ENCODE data around the gene C3orf52. TPM values are rescaled to one million over a fixed set of nuclear protein-coding genes. Genes with fewer than 3 reads are reported as not detected.

Gene C3orf52
- total RNA-seq, 2 donors from 2014 or later, result 8.8 to 19.6 TPM

GRCh38 chr3:112143251-112143650 is 57.1 kb downstream of the C3orf52 start:
- Histone ChIP-seq H3K9me3 (peaks cover 3% of the 10 kb centered on the region), H3K4me3 (no peak overlapping the region), H3K36me3 (no peaks in the 10 kb centered on the region), H3K27ac (no peak overlapping the region), H3K4me1 (ENCODE audit: control insufficient read depth in 1 of 2, low read depth in 2 of 2) (no peaks in the 10 kb centered on the region), H3K27me3 (replicated peaks; ENCODE audit: insufficient read depth) (no peaks in the 10 kb centered on the region)
- DNase-seq (ENCODE audit: low spot score) (no peak), ATAC-seq (ENCODE audit: insufficient number of reproducible peaks, low FRiP score, low read depth) (no peak)
- TF ChIP-seq CTCF (IDR thresholded peaks at IDR 0.05), result no peak

GRCh38 chr3:112143689-112144088 is 57.5 kb downstream of the C3orf52 start:
- H3K27ac ChIP-seq, result no peak overlapping the region
- ATAC-seq (ENCODE audit: insufficient number of reproducible peaks, low FRiP score, low read depth) (no peak), DNase-seq (ENCODE audit: low spot score) (no peak)
- H3K4me1 ChIP-seq (ENCODE audit: control insufficient read depth in 1 of 2, low read depth in 2 of 2), result no peaks in the 10 kb centered on the region
- no peaks in the 10 kb centered on the region for H3K27me3 ChIP-seq (replicated peaks; ENCODE audit: insufficient read depth)
- no peak for TF ChIP-seq CTCF (IDR thresholded peaks at IDR 0.05)
- H3K4me3 ChIP-seq, result no peak overlapping the region
- H3K36me3 ChIP-seq, result no peaks in the 10 kb centered on the region
- peaks cover 3% of the 10 kb centered on the region for H3K9me3 ChIP-seq

GRCh38 chr3:112149136-112149535 is 62.9 kb downstream of the C3orf52 start:
- ATAC-seq (ENCODE audit: insufficient number of reproducible peaks, low FRiP score, low read depth) (no peak), DNase-seq (ENCODE audit: low spot score) (no peak)
- TF ChIP-seq CTCF (IDR thresholded peaks at IDR 0.05), result no peak

GRCh38 chr3:112167758-112168157 is 81.6 kb downstream of the C3orf52 start:
- no peak for TF ChIP-seq CTCF (IDR thresholded peaks at IDR 0.05)
- no peaks in the 10 kb centered on the region for H3K9me3 ChIP-seq
- ATAC-seq (ENCODE audit: insufficient number of reproducible peaks, low FRiP score, low read depth), result no peak

More at GRCh38 chr3:112149136-112149535, 62.9 kb downstream of the C3orf52 start:
- Histone ChIP-seq H3K4me1 (ENCODE audit: control insufficient read depth in 1 of 2, low read depth in 2 of 2) (no peaks in the 10 kb centered on the region), H3K4me3 (no peak overlapping the region), H3K9me3 (peaks cover 3% of the 10 kb centered on the region), H3K27ac (no peak overlapping the region), H3K36me3 (no peaks in the 10 kb centered on the region), H3K27me3 (replicated peaks; ENCODE audit: insufficient read depth) (no peaks in the 10 kb centered on the region)

More at GRCh38 chr3:112167758-112168157, 81.6 kb downstream of the C3orf52 start:
- Histone ChIP-seq H3K27me3 (replicated peaks; ENCODE audit: insufficient read depth) (no peaks in the 10 kb centered on the region), H3K36me3 (no peaks in the 10 kb centered on the region), H3K4me1 (ENCODE audit: control insufficient read depth in 1 of 2, low read depth in 2 of 2) (no peaks in the 10 kb centered on the region), H3K27ac (no peak overlapping the region), H3K4me3 (no peak overlapping the region)
- DNase-seq (ENCODE audit: low spot score), result no peak

Other genes starting within 250 kb of the C3orf52 start
- 100 to 1,000 TPM in 1 of 2 donors, 10 to 100 TPM in 1; 99.0 to 140 TPM for gene PHLDB2, start 227.1 kb upstream of the C3orf52 start, total RNA-seq
- gene ABHD10, start 107.4 kb upstream of the C3orf52 start, total RNA-seq, result 10 to 100 TPM in 1 of 2 donors, 1 to 10 TPM in 1; 9.6 to 13.2 TPM
- not detected for gene TAGLN3, start 87.5 kb upstream of the C3orf52 start, total RNA-seq
- not detected for gene TMPRSS7, start 51.7 kb upstream of the C3orf52 start, total RNA-seq
- gene GCSAM, start 46.9 kb downstream of the C3orf52 start, total RNA-seq, result under 1 TPM in 1 of 2 donors, not detected in 1; 0.49 TPM
- not detected for gene SLC9C1, start 207.8 kb downstream of the C3orf52 start, total RNA-seq
- 10 to 100 TPM; 22.5 to 42.2 TPM for gene CD200, start 246.8 kb downstream of the C3orf52 start, total RNA-seq